GM19193 (cell line): ENCODE results near the gene MCCD1.
A peak's percentile ranks its signal among the peaks of the same experiment; 100 is the strongest.

ENCODE experiments used
- POLR2A ChIP-seq: IDR thresholded peaks from 4 replicates; pipeline ENCODE4 v1.6.1; 2011; ENCODE audit not compliant: insufficient read depth, insufficient read length; ENCODE audit errors: extremely low read depth

MCCD1 gene

GRCh38 chr6:31538805-31539400 lies 10.1 kb downstream of the MCCD1 start:
- no peak for TF ChIP-seq POLR2A

- TF ChIP-seq POLR2A = no peak
Measured at GRCh38 chr6:31540640-31541039, 11.9 kb downstream of the MCCD1 start.

DNA sequence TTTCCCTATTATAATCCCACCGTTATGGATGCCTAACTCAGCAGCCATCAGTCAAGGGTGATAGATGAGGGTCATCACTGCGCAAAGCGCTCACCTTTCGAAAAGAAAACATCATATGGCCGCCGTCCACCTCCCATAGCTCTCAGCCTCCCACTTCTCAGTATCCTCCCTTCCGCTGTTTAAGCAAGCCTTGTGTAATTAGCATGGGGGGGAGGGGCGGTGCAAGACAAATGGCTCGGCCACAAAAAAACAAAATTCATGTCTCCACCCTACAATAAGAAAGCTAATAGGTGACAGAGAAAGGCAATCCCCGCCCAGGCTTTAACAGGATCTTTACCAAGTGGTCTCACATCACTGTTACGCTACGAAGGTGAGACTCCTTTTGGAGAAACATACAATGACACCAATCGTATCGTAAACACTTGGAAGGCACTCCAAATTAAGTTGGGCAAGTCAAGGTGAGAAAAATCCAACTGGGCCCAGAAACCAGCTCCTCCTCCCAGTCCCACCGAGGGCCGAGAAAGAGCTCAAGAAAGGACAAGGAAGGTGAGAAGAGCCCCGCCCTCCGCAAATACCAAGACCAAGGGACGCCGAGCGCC lies 12.4 kb downstream of the MCCD1 start:
- TF ChIP-seq POLR2A = no peak

- peak; percentile 95 for TF ChIP-seq POLR2A
Measured at GRCh38 chr6:31541658-31542521, 13.1 kb downstream of the MCCD1 start, which contains the start of gene DDX39B. DDX39B (minus strand) TSS chr6:31542003; CDS start chr6:31540532, 1,471 bp downstream.

DNA sequence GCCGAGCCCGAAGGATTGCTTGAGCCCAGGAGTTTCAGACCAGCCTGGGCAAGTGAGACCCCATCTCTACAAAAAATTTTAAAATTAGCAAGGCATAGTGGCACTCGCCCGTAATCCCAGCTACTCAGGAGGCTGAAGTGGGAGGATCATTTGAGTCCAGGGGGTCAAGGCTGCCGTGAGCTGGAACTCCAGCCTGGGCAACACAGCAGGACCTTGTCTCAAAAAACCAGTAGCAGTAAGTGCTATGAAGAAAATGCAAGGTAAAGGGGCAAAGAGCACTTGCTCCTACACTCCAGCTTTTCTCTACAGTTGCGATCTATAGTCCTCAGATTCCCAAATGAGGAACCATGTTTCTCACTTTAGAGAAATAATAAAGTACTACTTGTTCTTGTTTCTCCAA lies 14.9 kb downstream of the MCCD1 start:
- no peak for TF ChIP-seq POLR2A

GRCh38 chr6:31544676-31545075 lies 15.9 kb downstream of the MCCD1 start:
- no peak for TF ChIP-seq POLR2A

DNA sequence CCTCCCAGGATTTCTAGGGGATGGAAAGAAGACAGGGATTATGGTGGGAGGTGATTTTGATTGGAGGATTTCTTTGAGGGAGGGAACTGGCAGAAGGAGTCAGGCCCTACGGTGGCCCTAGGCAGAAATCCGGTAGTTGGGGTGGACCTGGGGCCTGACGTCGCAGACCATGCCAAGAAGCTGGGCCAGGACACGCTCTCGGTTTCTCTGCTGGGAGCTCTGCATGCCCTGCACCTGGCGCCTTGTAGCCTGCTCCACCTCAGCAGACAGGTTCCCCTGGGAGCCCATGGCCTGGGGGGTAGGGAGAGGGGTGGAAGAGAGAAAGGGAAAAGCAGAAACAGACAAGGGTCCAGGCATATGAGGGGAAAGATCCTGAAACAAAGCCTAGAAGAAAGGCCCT lies 16.5 kb downstream of the MCCD1 start:
- no peak for TF ChIP-seq POLR2A

GRCh38 chr6:31546339-31546957 lies 17.7 kb downstream of the MCCD1 start, which contains the start of gene ATP6V1G2:
ATP6V1G2 (minus strand) TSS chr6:31546608; CDS start chr6:31546559, 49 bp downstream.
- TF ChIP-seq POLR2A = no peak

- TF ChIP-seq POLR2A = peak; percentile 56
Measured at GRCh38 chr6:31546958-31547726, 18.4 kb downstream of the MCCD1 start, which contains the start of gene NFKBIL1. NFKBIL1 (plus strand) TSS chr6:31547608; CDS start chr6:31547695, 87 bp downstream.

DNA sequence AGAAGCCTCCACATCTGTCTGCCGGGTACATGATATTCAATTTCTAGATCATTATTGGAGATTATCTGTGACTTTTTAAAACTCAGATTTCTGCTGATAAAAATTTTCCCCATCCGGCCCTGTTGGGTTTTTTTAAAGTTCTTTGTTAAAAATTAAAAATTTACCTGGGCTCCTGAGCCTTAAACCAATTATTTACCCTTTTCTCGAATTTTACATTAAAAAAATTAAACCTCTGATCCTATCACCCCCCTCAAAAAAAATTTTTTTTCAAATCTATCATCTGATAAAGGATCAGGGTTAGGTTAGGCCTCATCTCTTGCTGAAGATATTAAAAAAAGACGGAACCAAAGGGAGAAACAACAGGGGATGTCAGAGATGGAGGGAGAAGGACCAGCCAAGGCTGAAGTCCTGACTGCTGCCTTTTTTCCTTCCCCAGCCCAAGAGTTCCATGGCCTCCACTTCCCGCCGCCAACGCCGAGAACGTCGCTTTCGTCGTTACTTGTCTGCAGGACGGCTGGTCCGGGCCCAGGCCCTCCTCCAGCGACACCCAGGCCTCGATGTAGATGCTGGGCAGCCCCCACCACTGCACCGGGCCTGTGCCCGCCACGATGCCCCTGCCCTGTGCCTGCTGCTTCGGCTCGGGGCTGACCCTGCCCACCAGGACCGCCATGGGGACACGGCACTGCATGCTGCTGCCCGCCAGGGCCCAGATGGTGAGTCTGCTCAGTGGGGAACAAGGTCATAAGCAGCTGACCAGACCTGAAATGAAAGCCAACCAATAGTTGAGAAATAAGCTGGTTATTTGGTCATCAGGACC lies 19.2 kb downstream of the MCCD1 start:
- TF ChIP-seq POLR2A = no peak

DNA sequence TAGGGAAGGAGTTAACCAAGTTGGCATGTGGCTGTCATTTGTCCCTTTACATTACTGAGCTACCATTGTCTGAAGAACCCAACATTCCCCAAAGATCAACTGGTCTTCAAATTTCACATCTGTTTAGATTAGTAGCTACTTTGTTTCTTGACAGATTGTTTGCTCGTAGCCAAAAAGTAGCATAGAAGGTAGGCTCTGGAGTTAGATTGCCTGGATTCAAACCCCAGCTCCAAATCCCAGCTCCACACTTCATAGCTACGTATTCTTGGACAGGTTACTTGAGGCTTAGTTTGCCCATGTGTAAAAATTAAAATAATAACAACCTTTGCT lies 19.7 kb downstream of the MCCD1 start:
- TF ChIP-seq POLR2A = no peak

DNA sequence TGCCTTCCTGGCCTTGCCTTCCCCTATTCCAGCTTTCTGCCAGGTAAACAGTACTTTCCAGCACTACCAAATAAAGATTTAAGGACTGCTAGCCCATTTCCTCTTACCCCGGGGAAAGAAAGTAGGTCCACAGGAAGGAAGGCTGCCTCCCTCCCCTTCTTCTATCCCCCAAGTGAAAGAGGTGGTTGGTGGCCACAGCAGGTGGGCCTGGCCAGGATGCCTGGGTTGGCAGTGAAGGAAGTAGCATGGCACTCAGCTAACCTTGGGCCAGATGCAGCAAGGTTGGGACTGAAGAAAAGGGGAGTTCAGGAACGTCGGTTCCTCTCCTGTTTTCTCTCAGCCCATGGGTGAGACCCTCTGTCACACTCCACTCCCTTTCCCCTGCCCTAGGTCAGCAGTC lies 27.5 kb downstream of the MCCD1 start:
- TF ChIP-seq POLR2A = no peak

DNA sequence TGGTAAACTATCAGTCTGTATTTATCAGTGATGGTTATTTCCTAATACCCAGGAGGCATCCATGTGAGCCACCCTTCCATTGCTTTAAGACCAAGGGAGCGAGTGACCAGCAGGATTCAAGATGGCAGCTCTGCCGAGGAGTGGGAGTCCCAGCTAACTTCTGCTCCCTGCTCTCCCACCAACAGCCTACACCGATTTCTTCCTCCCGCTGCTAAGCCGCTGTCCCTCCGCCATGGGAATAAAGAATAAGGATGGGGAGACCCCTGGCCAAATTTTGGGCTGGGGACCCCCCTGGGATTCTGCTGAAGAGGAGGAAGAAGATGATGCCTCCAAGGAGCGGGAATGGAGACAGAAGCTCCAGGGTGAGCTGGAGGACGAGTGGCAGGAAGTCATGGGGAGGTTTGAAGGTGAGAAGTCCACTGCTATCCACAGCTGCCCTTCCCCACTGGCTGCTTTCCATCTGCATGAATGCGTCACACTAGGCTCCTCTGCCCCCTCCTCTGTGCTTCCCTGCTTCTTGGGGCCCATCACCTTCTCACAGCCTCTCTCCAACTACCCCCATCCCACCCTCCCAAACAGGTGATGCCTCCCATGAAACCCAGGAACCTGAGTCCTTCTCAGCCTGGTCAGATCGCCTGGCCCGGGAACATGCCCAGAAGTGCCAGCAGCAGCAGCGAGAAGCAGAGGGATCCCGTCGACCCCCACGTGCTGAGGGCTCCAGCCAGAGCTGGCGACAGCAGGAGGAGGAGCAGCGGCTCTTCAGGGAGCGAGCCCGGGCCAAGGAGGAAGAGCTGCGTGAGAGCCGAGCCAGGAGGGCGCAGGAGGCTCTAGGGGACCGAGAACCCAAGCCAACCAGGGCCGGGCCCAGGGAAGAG lies 28.9 kb downstream of the MCCD1 start:
- TF ChIP-seq POLR2A = no peak
